Astrocyte of the hippocampus (primary cell): ENCODE data around the gene ZBTB38.

Source experiments
- DNase-seq: peaks from one replicate; pipeline ENCODE4 v3.0.0; 2011; ENCODE audit warnings: low read depth, low spot score

The ZBTB38 gene

GRCh38 chr3:141401573-141402475, 33.5 kb downstream of the ZBTB38 start:
- peak; percentile 78 for DNase-seq

DNA sequence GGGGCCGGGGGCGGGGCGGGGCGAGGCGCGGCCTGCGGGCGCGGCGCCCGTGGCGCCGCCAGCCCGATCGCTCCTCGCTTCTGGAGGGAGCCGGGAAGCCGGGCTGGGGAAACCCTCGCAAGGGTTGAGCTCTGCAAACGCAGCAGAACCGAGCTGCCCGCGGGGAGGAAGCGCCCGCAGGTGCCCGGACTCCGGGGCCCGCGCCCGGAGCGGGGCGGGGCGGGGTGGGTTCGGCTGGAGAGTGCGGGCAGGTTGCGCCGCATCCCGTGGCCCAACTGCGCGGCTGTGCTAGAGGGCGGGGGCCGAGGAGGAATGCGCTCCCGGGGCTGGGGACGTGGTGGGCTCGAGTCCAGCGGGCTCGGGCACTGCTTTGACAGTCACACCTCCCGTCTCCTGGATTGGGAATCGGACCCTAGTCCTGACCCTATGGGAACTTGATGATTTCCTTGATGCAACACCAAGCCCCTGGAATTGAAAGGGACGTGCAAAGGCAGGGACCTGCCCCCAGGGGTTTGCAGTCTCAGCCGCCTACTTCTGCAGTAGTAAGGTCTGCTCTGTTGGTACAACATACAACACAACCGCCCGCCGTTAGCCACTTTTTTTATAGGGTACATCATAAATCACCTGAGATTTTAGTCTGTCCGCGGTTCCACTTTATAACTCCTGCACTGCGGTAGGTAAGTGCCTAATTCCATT, 34.3 kb downstream of the ZBTB38 start:
- peak; percentile 83 for DNase-seq

- DNase-seq = no peak
Observed at GRCh38 chr3:141403576-141403975, 35.3 kb downstream of the ZBTB38 start.

DNA sequence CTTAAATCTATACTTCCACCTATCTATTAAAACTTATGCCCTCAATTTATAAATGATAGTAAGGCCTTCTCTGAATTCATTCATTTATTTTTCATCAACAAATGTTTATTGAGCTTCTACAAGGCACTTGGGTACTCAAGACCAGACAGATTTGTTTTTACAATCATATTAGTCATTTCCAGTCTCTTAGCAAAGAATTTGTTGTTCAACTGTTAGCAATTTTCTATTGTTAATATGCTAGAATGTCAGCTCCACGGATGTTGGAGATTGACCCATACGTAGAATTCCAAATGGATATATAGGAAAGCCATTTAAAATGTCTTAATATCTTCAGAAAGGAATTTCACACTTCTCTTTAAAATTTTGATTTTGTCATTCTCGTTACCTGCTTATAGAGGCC, 36.7 kb downstream of the ZBTB38 start:
- no peak for DNase-seq

GRCh38 chr3:141405591-141405990, 37.3 kb downstream of the ZBTB38 start:
- DNase-seq = peak; percentile 77

- DNase-seq = no peak
Observed at GRCh38 chr3:141406265-141406664, 38.0 kb downstream of the ZBTB38 start.

DNA sequence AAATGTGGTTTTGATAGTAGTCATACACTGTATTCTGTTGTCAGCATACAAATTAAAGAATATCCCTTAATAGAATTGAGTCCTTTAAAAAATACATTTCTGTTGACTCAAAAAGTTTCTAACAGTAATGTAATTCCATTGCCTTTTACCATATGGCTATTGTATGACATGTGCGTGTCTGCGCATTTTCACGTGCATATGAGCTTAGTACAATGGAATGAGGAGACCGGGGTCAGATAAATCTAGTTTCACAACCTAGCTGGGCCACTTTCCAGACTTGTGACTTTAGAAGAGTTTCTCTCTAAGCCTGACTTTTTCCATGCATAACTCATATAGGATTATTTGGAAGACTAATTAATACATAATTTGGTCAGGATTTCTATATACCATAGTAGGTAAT, 38.7 kb downstream of the ZBTB38 start:
- DNase-seq = no peak

GRCh38 chr3:141407825-141408224, 39.5 kb downstream of the ZBTB38 start:
- no peak for DNase-seq

DNA sequence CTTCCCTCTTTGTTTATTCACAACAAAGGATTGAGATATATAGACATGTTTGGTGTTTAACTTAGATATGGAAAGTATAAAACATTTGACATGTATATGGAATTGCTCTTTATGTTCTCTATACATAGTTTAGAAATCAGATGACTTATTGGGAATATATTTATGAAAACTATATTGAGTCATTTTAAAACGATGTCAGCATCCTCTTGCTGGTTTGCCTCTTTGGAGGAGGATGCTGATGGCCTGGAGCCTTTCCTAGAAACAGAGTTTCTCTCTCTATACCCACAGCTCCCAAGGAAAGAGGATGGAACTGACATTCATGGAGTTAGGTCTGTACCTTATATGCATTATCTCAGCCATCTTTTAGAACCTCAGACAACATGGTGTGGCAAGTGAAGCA, 40.3 kb downstream of the ZBTB38 start:
- DNase-seq = no peak

GRCh38 chr3:141409940-141410241, 41.6 kb downstream of the ZBTB38 start:
- DNase-seq = no peak

GRCh38 chr3:141410408-141410807, 42.1 kb downstream of the ZBTB38 start:
- DNase-seq = no peak

DNA sequence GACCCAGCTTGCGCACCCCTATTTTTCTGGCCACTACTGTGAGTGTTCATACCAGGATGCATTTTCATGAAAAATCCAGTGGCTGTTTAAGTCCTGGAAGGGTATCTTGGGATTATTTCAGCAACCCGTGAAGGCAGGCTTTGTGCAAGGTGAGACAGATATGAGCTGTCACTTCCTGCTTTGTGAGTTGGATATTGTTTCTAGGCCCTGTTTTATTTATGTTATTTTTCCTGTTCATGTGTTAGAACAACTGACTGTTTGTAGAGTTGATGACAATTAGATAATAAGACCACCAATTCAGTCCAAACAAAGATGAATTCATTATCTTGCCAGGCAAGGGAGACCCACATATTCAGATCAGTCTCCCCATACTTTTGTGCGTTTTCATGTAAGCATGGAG, 42.5 kb downstream of the ZBTB38 start:
- no peak for DNase-seq

- DNase-seq = no peak
Observed at GRCh38 chr3:141411251-141411771, 43.0 kb downstream of the ZBTB38 start.

DNA sequence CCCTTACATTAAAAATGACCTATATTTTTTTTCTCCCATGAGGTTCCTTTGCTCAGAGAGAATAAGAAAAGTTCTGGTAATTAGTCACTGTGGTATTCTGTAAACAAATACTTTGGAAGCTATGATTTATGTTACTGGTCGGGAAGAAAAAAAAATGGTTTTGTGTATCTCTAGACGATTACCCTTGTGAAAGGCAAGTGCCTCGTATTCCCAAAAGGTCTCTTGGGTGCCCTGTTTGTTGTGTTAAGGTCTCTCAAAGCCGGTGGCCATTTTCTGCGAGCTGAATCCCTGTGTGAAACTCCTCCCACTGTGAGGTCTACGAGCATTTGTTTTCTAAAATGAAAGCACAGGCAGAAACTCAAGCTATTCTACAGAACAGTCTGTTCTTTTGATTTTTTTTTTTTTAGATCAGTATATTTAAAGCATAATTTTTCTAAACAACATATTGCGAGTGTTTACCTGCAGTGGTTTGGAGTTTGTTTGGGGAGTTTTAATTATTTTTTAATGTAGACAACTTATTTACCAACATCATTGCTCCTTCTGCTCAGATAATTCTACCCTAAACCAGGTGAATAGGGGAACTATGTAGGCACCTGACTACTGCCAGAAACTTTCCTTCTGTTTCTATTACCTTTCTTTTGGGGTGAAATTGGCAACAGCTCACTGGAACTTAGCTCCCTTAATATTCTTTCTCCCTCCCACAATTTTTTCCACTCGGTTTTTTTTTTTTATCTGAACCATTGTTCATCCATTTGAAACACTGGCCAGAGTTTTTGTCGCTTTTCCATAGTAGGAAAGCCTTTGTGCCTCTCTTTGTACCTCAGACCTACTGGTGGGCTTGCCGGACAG, 44.0 kb downstream of the ZBTB38 start:
- peak; percentile 80 for DNase-seq

- DNase-seq = peak; percentile 90
Observed at GRCh38 chr3:141412936-141413354, 44.6 kb downstream of the ZBTB38 start.

DNA sequence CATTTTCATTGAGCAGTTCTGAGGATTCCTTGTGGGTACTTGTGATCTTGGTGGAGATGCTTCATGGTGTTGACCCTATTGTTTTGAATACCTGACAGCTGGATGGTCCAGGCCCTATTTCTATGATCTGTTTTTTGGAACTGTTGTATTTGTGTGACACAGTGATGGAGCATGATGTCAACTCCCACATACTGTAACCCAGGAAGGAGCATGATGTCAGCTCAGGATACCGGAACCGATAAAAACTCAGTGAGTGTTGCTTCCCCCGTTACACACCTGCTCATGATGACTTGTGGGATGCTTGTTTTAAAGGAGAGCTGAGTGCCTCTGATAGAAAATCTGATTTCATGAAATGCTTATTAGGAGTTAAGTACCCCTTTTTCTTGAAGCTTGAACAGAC, 45.1 kb downstream of the ZBTB38 start:
- no peak for DNase-seq

- DNase-seq = no peak
Observed at GRCh38 chr3:141413801-141414689, 45.7 kb downstream of the ZBTB38 start.

GRCh38 chr3:141414800-141415462, 46.6 kb downstream of the ZBTB38 start:
- DNase-seq = peak; percentile 53

DNA sequence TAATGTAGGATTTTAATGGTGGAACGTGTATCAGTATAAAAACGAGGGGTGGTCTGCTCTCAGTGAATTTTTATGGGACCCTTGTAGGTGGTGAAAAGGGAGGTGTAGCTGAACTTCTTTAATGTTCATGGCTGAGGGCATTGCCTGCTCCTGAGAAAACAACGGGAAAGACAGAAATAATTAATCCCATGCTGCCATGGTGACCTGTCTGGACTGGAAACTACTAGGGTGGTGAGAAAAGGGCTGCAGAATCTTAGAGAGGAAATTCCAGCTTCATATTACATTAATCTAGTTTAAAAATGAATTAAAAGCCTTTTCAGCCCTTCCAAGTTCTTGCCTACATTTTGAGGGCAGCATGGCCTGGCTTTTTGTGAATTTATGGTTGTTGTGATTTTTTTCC, 47.6 kb downstream of the ZBTB38 start:
- no peak for DNase-seq
